ENCODE results near the gene NUDT8. TPM values are rescaled to one million over a fixed set of nuclear protein-coding genes. Genes with fewer than 3 reads are reported as not detected.

Gene NUDT8
- total RNA-seq, 1 experiment from 2014 or later: 25.5 TPM

- no peaks in the 10 kb centered on the region for H3K9me3 ChIP-seq (ENCODE audit: insufficient read depth, low read depth)
- CTCF ChIA-PET: interaction anchor here (0.6 kb wide), 2 partner anchors 49 to 253 kb away, joined by 6 to 7 read pairs; no protein-coding TSS in a partner anchor
- H3K27me3 ChIP-seq (ENCODE audit: insufficient read depth, low read depth): no peaks in the 10 kb centered on the region
- intact Hi-C loops (cut with micrococcal nuclease; ENCODE audit: unreplicated experiment): loop anchor here (1.0 to 5.0 kb wide), 3 partner anchors 22 to 342 kb away; partner anchors contain the start of genes NDUFV1 and TMEM134
- TSS peak; percentile 60 for BruUV-seq (replicated peaks)
- peak overlapping the region; percentile 71; the same call in 1 of the 2 replicates for H2AFZ ChIP-seq
- POLR2A ChIA-PET (ENCODE audit: unreplicated experiment): interaction anchor here (0.6 to 0.7 kb wide), 4 partner anchors 18 to 1815 kb away, joined by 3 to 5 read pairs (median 3); no protein-coding TSS in a partner anchor
- no peaks in the 10 kb centered on the region for H3K9me2 ChIP-seq (ENCODE audit: insufficient read depth)
- peaks cover 83% of the 10 kb centered on the region for H3F3A ChIP-seq (ENCODE audit: insufficient read depth, low read depth)
- peak; percentile 68 to 81 for DNase-seq
- H3K4me3 ChIP-seq: peak overlapping the region; percentile 82
- peak overlapping the region; percentile 69 for H3K27ac ChIP-seq
- H3K79me2 ChIP-seq (ENCODE audit: low read depth): peaks cover 26% of the 10 kb centered on the region
- peaks cover 33% of the 10 kb centered on the region for H3K36me3 ChIP-seq (ENCODE audit: low read depth)
- TF ChIP-seq CTCF (conservative IDR thresholded peaks at IDR 0.05) (no peak), EZH2 (IDR thresholded peaks at IDR 0.05; ENCODE audit: low read depth) (no peak)
- H3K4me2 ChIP-seq: peak overlapping the region; percentile 94
- H3K4me1 ChIP-seq (replicated peaks; ENCODE audit: insufficient read depth): peaks cover 47% of the 10 kb centered on the region
- H4K20me1 ChIP-seq (ENCODE audit: insufficient read depth): peaks cover 37% of the 10 kb centered on the region
Measured at GRCh38 chr11:67584205-67584880, 45.4 kb downstream of the NUDT8 start.

GRCh38 chr11:67583247-67584204 is 46.2 kb downstream of the NUDT8 start, which contains the start of gene GSTP1:
Gene GSTP1 (plus strand): TSS chr11:67583812. CDS start chr11:67583844, 32 bp downstream.
- CTCF ChIA-PET: interaction anchor here (0.6 to 1.9 kb wide), 3 partner anchors 11 to 232 kb away, joined by 3 to 7 read pairs (median 6); no protein-coding TSS in a partner anchor
- no TSS peak for BruUV-seq (replicated peaks)

More at GRCh38 chr11:67583247-67584204, 46.2 kb downstream of the NUDT8 start, which contains the start of gene GSTP1:
- no peaks in the 10 kb centered on the region for H3K9me3 ChIP-seq (ENCODE audit: insufficient read depth, low read depth)
- TF ChIP-seq EZH2 (IDR thresholded peaks at IDR 0.05; ENCODE audit: low read depth) (no peak), CTCF (conservative IDR thresholded peaks at IDR 0.05) (peak; percentile 78)
- intact Hi-C loops (cut with micrococcal nuclease; ENCODE audit: unreplicated experiment): loop anchor here (1.0 to 5.0 kb wide), 6 partner anchors 23 to 341 kb away; partner anchors contain the start of genes CDK2AP2, NDUFV1, POLD4 and TMEM134
- H3K27me3 ChIP-seq (ENCODE audit: insufficient read depth, low read depth): no peaks in the 10 kb centered on the region
- peak within 1 kb of the TSS; percentile 69 for H3K27ac ChIP-seq
- H3K9me2 ChIP-seq (ENCODE audit: insufficient read depth): no peaks in the 10 kb centered on the region
- H4K20me1 ChIP-seq (ENCODE audit: insufficient read depth): peaks cover 37% of the 10 kb centered on the region
- POLR2A ChIA-PET (ENCODE audit: unreplicated experiment): interaction anchor here (0.6 to 0.7 kb wide), 6 partner anchors 19 to 1863 kb away, joined by 3 to 7 read pairs (median 3); partner anchors contain the start of gene RNASEH2C
- peak within 1 kb of the TSS; percentile 82 for H3K4me3 ChIP-seq
- peaks cover 26% of the 10 kb centered on the region for H3K79me2 ChIP-seq (ENCODE audit: low read depth)
- H3K36me3 ChIP-seq (ENCODE audit: low read depth): peaks cover 33% of the 10 kb centered on the region
- peak; percentile 75 to 94 for DNase-seq
- H3K4me2 ChIP-seq: peak within 1 kb of the TSS; percentile 94
- peaks cover 52% of the 10 kb centered on the region for H3K4me1 ChIP-seq (replicated peaks; ENCODE audit: insufficient read depth)
- H2AFZ ChIP-seq: peak within 1 kb of the TSS; percentile 71
- H3F3A ChIP-seq (ENCODE audit: insufficient read depth, low read depth): peaks cover 81% of the 10 kb centered on the region

Measured in PC-9 (cell line).